GM18517 (cell line): ENCODE data around the gene EXOSC6.
"Not testable (repeated sequence)": the region's sequence is repeated elsewhere in the genome, so short reads cannot be mapped to it uniquely, and the experiment has no call there.

Experiments used
- ATAC-seq: cut with Tn5 transposase; IDR thresholded peaks from one replicate; pipeline ENCODE4 v1.9.1; 2021; ENCODE audit warnings: mild to moderate bottlenecking, moderate library complexity; ENCODE audit not compliant: unreplicated experiment

Gene EXOSC6

DNA sequence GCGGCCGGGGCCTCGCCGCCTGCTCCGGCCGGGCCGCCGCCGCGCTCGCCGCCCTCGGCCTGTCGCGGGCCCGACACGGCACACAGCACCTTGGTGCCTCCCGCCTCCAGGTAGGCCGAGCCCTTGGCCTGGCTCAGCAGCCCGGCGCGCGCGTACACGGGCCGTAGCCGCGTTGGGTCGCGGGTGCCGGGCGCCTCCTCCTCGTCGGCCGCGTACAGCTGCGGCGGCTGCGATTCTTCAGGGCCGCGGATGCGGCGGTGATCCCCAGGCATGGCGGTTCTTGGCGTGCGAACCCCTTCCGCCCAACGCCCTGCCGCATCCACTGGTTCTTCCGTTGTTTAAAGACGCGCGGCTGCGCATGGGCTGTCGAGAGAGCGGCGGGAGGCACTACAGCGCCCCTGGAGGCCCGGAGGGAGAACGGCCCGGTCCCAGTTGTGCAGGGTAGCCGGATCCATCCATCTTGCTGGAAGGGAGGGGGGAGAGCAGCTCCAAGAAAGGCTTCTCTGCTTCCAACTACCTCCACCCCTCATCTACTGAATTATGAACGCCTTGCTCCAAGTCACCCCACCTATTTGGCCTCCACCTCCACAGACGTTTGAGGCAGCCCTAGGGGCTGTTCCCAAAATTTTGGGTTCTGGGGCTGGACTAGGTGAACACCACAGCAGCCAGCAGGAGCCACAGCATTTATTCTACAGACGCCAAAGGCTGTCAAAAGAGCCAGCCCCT is at the start of gene EXOSC6:
EXOSC6 (minus strand) TSS at position 312 of the 726 bp plus-strand sequence; CDS start at position 272, 40 bp downstream.
- peak; percentile 82 for ATAC-seq

DNA sequence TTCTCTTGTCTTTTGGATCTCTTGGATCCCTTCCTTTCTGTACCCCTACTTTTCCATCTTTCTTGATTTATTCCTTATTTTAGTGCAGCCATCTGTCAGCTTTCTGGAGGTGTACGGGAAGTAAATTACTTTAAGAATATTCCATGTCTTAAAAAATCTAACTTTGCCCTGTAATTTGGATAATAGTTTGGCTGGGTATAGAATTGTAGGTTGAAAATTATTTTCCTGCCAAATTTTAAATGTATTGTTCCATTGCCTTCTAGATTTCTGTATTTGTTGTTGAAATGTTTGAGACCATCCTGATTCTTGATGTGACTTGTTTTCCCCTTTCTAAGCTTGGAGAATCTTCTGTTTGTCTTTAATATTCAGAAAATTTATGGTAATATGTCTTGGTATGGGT is 49.4 kb upstream of the EXOSC6 start:
- no peak for ATAC-seq

GRCh38 chr16:70298988-70299938 is 47.5 kb upstream of the EXOSC6 start, which contains the start of gene DDX19B:
DDX19B (plus strand) TSS chr16:70299186; CDS start chr16:70299298, 112 bp downstream.
- peak; percentile 64 for ATAC-seq

DNA sequence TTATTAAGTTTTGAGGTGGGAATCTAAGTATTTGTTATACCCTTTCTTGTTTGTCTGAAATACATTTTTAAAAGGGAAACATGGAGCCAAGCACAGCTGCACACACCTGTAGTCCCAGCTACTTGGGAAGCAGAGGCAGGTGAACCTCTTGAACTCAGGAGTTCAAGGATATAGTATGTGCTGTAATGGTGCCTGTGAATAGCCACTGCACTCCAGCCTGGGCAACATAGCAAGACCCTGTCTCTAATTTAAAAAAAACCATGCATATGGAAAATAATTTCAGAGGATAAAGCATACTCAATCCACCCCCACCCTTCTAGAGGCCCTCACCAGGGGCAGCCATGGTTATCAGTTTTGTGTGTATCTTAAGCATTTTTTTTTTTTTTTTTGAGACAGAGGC is 43.9 kb upstream of the EXOSC6 start:
- no peak for ATAC-seq

GRCh38 chr16:70294385-70295025 is 42.8 kb upstream of the EXOSC6 start:
- no peak for ATAC-seq

DNA sequence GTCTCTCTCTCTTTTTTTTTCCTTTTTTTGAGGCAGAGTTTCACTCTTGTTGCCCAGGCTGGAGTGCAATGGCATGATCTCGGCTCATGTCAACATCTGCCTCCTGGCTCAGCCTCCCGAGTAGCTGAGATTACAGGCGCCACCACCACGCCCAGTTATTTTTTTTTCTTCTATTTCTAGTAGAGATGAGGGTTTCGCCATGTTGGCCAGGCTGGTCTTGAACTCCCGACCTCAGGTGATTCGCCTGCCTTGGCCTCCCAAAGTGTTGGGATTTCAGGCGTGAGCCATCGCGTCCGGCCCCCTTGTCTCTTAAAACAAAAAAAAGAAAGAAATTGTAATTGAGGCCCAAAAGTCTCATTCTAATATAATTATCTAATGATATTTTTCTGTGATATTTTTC is 40.4 kb upstream of the EXOSC6 start:
- ATAC-seq: not testable (repeated sequence)

DNA sequence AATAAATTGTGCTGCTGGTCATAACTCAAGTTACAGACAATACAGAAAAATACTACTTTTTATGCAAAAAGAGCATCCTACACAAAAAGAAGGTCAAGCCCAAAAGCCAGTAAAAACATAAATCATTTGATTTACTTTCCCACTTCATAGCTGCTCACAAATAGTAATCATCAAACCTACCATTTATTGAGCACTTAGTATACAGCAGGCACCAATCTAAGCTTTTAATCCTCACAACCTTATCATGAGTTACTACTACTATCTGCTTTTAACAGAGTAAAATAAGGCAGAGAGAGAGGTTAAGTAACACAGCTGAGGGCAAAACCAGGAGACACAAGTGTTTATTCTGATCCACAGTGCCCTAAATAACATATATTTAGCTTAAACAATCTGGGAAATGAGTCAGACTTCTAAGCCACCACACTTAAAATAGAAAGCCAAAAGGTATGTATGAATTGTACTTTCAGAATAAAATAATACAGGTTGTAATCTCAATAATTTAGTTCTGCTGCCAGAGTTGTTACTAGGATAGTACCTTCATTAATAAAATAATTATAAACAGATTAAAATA is 39.3 kb upstream of the EXOSC6 start:
- no peak for ATAC-seq

- peak; percentile 97 for ATAC-seq
Observed at GRCh38 chr16:70289229-70290094, 37.7 kb upstream of the EXOSC6 start, which contains the start of gene AARS1. AARS1 (minus strand) TSS chr16:70289506; CDS start chr16:70282763, 6,743 bp downstream.

- not testable (repeated sequence) for ATAC-seq
Observed at GRCh38 chr16:70287304-70287971, 35.7 kb upstream of the EXOSC6 start.

GRCh38 chr16:70276392-70276791 is 24.7 kb upstream of the EXOSC6 start:
- no peak for ATAC-seq

DNA sequence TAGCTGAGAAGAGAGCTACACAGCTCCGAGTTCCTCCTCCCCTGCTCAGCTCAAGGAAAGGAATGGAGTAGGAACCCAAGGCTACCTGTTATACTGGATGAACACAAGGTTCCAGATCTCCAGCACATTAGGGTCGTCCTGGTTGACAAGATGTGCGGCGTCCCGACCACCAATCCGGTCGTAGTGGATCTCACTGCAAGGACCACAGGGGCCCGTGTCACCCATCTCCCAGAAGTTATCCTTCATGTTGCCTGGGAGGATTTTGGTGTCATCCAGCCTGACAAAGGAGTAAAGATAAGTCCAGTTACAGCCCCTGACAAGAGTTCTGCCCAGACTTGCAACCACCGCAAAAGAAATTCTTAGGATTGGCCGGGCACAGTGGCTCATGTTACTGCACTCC is 20.0 kb upstream of the EXOSC6 start:
- no peak for ATAC-seq

- no peak for ATAC-seq
Observed at GRCh38 chr16:70270176-70270575, 18.4 kb upstream of the EXOSC6 start.

GRCh38 chr16:70269471-70269870 is 17.7 kb upstream of the EXOSC6 start:
- no peak for ATAC-seq

- not testable (repeated sequence) for ATAC-seq
Observed at GRCh38 chr16:70267922-70268321, 16.2 kb upstream of the EXOSC6 start.

DNA sequence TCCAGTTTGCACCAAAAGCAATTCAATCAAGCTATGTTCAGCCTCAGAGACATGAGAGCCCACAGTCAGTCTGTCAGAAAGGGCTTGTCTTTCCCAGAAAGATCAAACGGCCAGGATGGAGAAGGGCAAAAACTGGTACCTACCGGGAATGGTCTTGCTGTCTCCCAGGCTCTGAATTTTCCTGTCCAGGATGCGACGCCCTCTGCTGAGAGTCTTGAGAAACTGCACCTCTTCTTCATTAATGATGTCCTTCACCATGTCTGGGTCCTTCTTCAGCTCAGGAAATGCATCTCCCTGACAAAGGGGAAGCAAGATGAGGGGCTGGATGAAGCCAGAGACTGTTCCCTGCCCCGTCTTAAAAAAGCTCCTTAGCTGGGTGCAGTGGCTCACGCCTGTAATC is 15.8 kb upstream of the EXOSC6 start:
- no peak for ATAC-seq

- ATAC-seq: not testable (repeated sequence)
Observed at GRCh38 chr16:70259903-70260302, 8.2 kb upstream of the EXOSC6 start.

DNA sequence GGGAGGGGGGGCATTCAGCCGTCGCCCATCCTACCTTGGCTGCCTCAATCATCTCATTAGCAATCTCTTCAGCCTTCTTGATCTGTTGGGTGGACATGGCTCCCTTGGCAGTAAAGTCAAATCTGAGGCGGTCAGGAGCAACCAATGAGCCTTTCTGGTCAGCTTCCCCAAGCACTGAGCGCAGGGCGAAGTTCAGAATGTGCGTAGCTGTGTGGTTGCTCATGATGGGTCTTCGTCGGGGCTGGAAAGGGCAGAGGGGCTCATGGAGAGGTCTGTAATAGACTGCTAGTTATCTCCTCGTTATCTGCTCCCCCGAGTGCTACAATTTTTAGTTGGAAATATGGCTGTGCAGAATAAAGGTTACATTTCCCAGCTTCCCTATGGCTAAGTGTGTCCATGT is 7.2 kb upstream of the EXOSC6 start:
- no peak for ATAC-seq

GRCh38 chr16:70258065-70258464 is 6.3 kb upstream of the EXOSC6 start:
- no peak for ATAC-seq

GRCh38 chr16:70257391-70257790 is 5.7 kb upstream of the EXOSC6 start:
- ATAC-seq: no peak
